ENCODE measurements around the gene WDR93.
"Not testable (repeated sequence)": the region's sequence is repeated elsewhere in the genome, so short reads cannot be mapped to it uniquely, and the experiment has no call there.

- not testable (repeated sequence) for TF ChIP-seq CTCF, POLR2A, POLR2AphosphoS5, EP300 (IDR thresholded peaks at IDR 0.05)
Observed at GRCh38 chr15:89689930-89690275, 708 bp upstream of the WDR93 start.

Data from suprapubic skin (tissue), 4 donors.